ENCODE results near the gene DNMT3L. TPM values are rescaled to one million over a fixed set of nuclear protein-coding genes. Genes with fewer than 3 reads are reported as not detected.
A peak's percentile ranks its signal among the peaks of the same experiment; 100 is the strongest.

Gene DNMT3L
- total and polyA plus RNA-seq, 2 experiments from 2014 or later = 0.27 TPM; not detected in 1

GRCh38 chr21:44259082-44259705 lies 2.5 kb downstream of the DNMT3L start (continued):
- TF ChIP-seq, protein P1, sequence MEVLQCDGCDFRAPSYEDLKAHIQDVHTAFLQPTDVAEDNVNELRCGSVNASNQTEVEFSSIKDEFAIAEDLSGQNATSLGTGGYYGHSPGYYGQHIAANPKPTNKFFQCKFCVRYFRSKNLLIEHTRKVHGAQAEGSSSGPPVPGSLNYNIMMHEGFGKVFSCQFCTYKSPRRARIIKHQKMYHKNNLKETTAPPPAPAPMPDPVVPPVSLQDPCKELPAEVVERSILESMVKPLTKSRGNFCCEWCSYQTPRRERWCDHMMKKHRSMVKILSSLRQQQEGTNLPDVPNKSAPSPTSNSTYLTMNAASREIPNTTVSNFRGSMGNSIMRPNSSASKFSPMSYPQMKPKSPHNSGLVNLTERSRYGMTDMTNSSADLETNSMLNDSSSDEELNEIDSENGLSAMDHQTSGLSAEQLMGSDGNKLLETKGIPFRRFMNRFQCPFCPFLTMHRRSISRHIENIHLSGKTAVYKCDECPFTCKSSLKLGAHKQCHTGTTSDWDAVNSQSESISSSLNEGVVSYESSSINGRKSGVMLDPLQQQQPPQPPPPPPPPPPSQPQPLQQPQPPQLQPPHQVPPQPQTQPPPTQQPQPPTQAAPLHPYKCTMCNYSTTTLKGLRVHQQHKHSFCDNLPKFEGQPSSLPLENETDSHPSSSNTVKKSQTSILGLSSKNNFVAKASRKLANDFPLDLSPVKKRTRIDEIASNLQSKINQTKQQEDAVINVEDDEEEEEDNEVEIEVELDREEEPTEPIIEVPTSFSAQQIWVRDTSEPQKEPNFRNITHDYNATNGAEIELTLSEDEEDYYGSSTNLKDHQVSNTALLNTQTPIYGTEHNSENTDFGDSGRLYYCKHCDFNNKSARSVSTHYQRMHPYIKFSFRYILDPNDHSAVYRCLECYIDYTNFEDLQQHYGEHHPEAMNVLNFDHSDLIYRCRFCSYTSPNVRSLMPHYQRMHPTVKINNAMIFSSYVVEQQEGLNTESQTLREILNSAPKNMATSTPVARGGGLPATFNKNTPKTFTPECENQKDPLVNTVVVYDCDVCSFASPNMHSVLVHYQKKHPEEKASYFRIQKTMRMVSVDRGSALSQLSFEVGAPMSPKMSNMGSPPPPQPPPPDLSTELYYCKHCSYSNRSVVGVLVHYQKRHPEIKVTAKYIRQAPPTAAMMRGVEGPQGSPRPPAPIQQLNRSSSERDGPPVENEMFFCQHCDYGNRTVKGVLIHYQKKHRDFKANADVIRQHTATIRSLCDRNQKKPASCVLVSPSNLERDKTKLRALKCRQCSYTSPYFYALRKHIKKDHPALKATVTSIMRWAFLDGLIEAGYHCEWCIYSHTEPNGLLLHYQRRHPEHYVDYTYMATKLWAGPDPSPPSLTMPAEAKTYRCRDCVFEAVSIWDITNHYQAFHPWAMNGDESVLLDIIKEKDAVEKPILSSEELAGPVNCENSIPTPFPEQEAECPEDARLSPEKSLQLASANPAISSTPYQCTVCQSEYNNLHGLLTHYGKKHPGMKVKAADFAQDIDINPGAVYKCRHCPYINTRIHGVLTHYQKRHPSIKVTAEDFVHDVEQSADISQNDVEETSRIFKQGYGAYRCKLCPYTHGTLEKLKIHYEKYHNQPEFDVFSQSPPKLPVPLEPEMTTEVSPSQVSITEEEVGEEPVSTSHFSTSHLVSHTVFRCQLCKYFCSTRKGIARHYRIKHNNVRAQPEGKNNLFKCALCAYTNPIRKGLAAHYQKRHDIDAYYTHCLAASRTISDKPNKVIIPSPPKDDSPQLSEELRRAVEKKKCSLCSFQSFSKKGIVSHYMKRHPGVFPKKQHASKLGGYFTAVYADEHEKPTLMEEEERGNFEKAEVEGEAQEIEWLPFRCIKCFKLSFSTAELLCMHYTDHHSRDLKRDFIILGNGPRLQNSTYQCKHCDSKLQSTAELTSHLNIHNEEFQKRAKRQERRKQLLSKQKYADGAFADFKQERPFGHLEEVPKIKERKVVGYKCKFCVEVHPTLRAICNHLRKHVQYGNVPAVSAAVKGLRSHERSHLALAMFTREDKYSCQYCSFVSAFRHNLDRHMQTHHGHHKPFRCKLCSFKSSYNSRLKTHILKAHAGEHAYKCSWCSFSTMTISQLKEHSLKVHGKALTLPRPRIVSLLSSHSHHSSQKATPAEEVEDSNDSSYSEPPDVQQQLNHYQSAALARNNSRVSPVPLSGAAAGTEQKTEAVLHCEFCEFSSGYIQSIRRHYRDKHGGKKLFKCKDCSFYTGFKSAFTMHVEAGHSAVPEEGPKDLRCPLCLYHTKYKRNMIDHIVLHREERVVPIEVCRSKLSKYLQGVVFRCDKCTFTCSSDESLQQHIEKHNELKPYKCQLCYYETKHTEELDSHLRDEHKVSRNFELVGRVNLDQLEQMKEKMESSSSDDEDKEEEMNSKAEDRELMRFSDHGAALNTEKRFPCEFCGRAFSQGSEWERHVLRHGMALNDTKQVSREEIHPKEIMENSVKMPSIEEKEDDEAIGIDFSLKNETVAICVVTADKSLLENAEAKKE (CRISPR knock-in tag; IDR thresholded peaks at IDR 0.05) = no peak
- TF ChIP-seq CREB1 (CRISPR knock-in tag; IDR thresholded peaks at IDR 0.05; ENCODE audit: low read depth) (no peak), JUNB (IDR thresholded peaks at IDR 0.05; ENCODE audit: unreplicated experiment) (no peak), ZNF114 (CRISPR knock-in tag; IDR thresholded peaks at IDR 0.05) (no peak)

GRCh38 chr21:44258056-44258725 lies 3.5 kb downstream of the DNMT3L start:
- no peak overlapping the region for H3K27ac Mint-ChIP-seq
- Histone ChIP-seq H3K4me2 (no peak overlapping the region), H3K4me1 (ENCODE audit: insufficient read depth) (no peaks in the 10 kb centered on the region), H2AFZ (0 out of 2 replicates have a peak overlapping the region, but pooled peaks have one; percentile 69), H3K9me2 (ENCODE audit: insufficient read depth) (no peaks in the 10 kb centered on the region), H3K4me3 (no peak overlapping the region), H3K36me3 (ENCODE audit: insufficient read depth) (no peaks in the 10 kb centered on the region), H4K20me1 (replicated peaks; ENCODE audit: insufficient read depth) (no peaks in the 10 kb centered on the region), H3K27ac (ENCODE audit: low read depth) (no peak overlapping the region), H3F3A (replicated peaks; ENCODE audit: low read depth) (no peaks in the 10 kb centered on the region), H3K79me2 (replicated peaks; ENCODE audit: insufficient read depth) (no peaks in the 10 kb centered on the region), H3K27me3 (ENCODE audit: insufficient read depth) (no peaks in the 10 kb centered on the region)
- H3K36me3 Mint-ChIP-seq (ENCODE audit: low read depth) = no peaks in the 10 kb centered on the region
- no peak overlapping the region for H3K4me3 Mint-ChIP-seq
- H3K4me1 Mint-ChIP-seq = no peaks in the 10 kb centered on the region
- no peak for ATAC-seq
- H3K9me3 Mint-ChIP-seq = no peaks in the 10 kb centered on the region
- H3K27me3 Mint-ChIP-seq (ENCODE audit: insufficient read depth, low read depth, poor library complexity) = peaks cover 6% of the 10 kb centered on the region
- no peak for DNase-seq (ENCODE audit: low spot score)
- TF ChIP-seq POLR2AphosphoS5 (IDR thresholded peaks at IDR 0.05; ENCODE audit: low read depth) = no peak
- no peak for TF ChIP-seq CREB1 (CRISPR knock-in tag; IDR thresholded peaks at IDR 0.05; ENCODE audit: low read depth)
- TF ChIP-seq STAT1 (IDR thresholded peaks at IDR 0.05; ENCODE audit: unreplicated experiment) = no peak
- TF ChIP-seq CTCF (conservative IDR thresholded peaks at IDR 0.05; ENCODE audit: low read depth in 2 of 2) = no peak
- no peak for TF ChIP-seq REST (IDR thresholded peaks at IDR 0.05; ENCODE audit: unreplicated experiment)
- TF ChIP-seq EZH2 (IDR thresholded peaks at IDR 0.05; ENCODE audit: low read depth, unreplicated experiment) = no peak
- no peak for TF ChIP-seq ZNF331 (CRISPR knock-in tag; IDR thresholded peaks at IDR 0.05; ENCODE audit: low read depth)
- TF ChIP-seq JUNB (IDR thresholded peaks at IDR 0.05; ENCODE audit: unreplicated experiment) = no peak
- no peak for TF ChIP-seq ZNF114 (CRISPR knock-in tag; IDR thresholded peaks at IDR 0.05)

Data from GM23338 (cell line).